Peyer's patch (tissue), 4 donors: ENCODE results near the gene HMOX2. TPM values are rescaled to one million over a fixed set of nuclear protein-coding genes. Genes with fewer than 3 reads are reported as not detected.

Source experiments
- DNase-seq, 3 donors: peaks; one replicate each; pipeline ENCODE4 v3.0.0-alpha.2; 2017 to 2019
- H3K27ac ChIP-seq, 4 donors: fragments of 200-600 bp; sonication (generic); one replicate each; pipeline ENCODE4 v1.5.1; 2016 to 2019
- H3K27me3 ChIP-seq, 2 donors: fragments of 200-600 bp; sonication (generic); one replicate each; pipeline ENCODE4 v1.5.1; 2019
- H3K36me3 ChIP-seq, 3 donors: fragments of 200-600 bp; sonication (generic); one replicate each; pipeline ENCODE4 v1.5.1; 2016 to 2019
- H3K4me1 ChIP-seq, 4 donors: fragments of 200-600 bp; sonication (generic); one replicate each; pipeline ENCODE4 v1.5.1; 2016 to 2019
- H3K4me3 ChIP-seq, 4 donors: fragments of 200-600 bp; sonication (generic); 1 replicate in 3 of 4; 2 replicates in 1 of 4; pipeline ENCODE4 v1.5.1; 2016 to 2019; ENCODE audit warnings: mild to moderate bottlenecking in 1 of 4
- H3K9me3 ChIP-seq, 4 donors: fragments of 200-600 bp; sonication (generic); one replicate each; pipeline ENCODE4 v1.5.1; 2016 to 2019; ENCODE audit warnings: mild to moderate bottlenecking in 1 of 4
- CTCF ChIP-seq, 6 experiments: fragments of 450-650 bp in 4 of 6; fragments of 200-600 bp in 2 of 6; sonication (generic) in 1 of 6; IDR thresholded peaks; one replicate each; pipeline ENCODE4 v1.5.1; 2017 to 2019; ENCODE audit warnings: antibody characterized with exemption in 6 of 6, mild to moderate bottlenecking in 3 of 6, moderate library complexity in 1 of 6
- POLR2A ChIP-seq, 2 donors: fragments of 450-650 bp; IDR thresholded peaks; one replicate each; pipeline ENCODE4 v1.5.1; 2017; ENCODE audit warnings: antibody characterized with exemption in 2 of 2, mild to moderate bottlenecking in 2 of 2, moderate library complexity in 2 of 2
- total RNA-seq, 4 donors: library from RNA; depleted of rRNA; stranded (reverse); fragments of >200 nt; gene quantifications; one replicate each; pipeline ENCODE4 v1.1.0, GENCODE V29; 2016

Gene HMOX2
- total RNA-seq, 4 donors from 2014 or later, result 37.1 to 64.8 (median 61.1) TPM

- Histone ChIP-seq H3K9me3 (no peaks in the 10 kb centered on the region), H3K4me1 (no peaks in the 10 kb centered on the region), H3K4me3 (no peak overlapping the region), H3K27ac (no peak overlapping the region), H3K36me3 (peaks cover 0 to 94% (median 0%) of the 10 kb centered on the region in 3 donors), H3K27me3 (no peaks in the 10 kb centered on the region)
- TF ChIP-seq CTCF (IDR thresholded peaks at IDR 0.05), result no peak
- no peak for TF ChIP-seq POLR2A (IDR thresholded peaks at IDR 0.05)
- DNase-seq, result no peak
Measured at GRCh38 chr16:4443271-4443670, 32.9 kb upstream of the HMOX2 start.

GRCh38 chr16:4443986-4444385 lies 32.2 kb upstream of the HMOX2 start:
- Histone ChIP-seq H3K36me3 (peaks cover 0 to 96% (median 0%) of the 10 kb centered on the region in 3 donors), H3K27me3 (no peaks in the 10 kb centered on the region), H3K4me3 (no peak overlapping the region), H3K27ac (no peak overlapping the region), H3K9me3 (no peaks in the 10 kb centered on the region), H3K4me1 (no peaks in the 10 kb centered on the region)
- TF ChIP-seq POLR2A (IDR thresholded peaks at IDR 0.05) (no peak), CTCF (IDR thresholded peaks at IDR 0.05) (no peak)
- DNase-seq, result no peak

GRCh38 chr16:4450430-4450829 lies 25.8 kb upstream of the HMOX2 start:
- DNase-seq, result no peak
- H3K4me1 ChIP-seq, result no peaks in the 10 kb centered on the region
- no peak overlapping the region for H3K4me3 ChIP-seq
- peaks cover 0 to 96% (median 0%) of the 10 kb centered on the region in 3 donors for H3K36me3 ChIP-seq
- no peak overlapping the region for H3K27ac ChIP-seq
- H3K9me3 ChIP-seq, result no peaks in the 10 kb centered on the region
- no peaks in the 10 kb centered on the region for H3K27me3 ChIP-seq
- TF ChIP-seq POLR2A (IDR thresholded peaks at IDR 0.05), result no peak
- TF ChIP-seq CTCF (IDR thresholded peaks at IDR 0.05), result no peak

- no peak for TF ChIP-seq POLR2A (IDR thresholded peaks at IDR 0.05)
- no peak for TF ChIP-seq CTCF (IDR thresholded peaks at IDR 0.05)
- Histone ChIP-seq H3K4me1 (no peaks in the 10 kb centered on the region), H3K27me3 (no peaks in the 10 kb centered on the region), H3K27ac (no peak overlapping the region), H3K36me3 (peaks cover 0 to 96% (median 0%) of the 10 kb centered on the region in 3 donors), H3K9me3 (no peaks in the 10 kb centered on the region), H3K4me3 (no peak overlapping the region)
- no peak for DNase-seq
Measured at GRCh38 chr16:4450931-4451519, 25.2 kb upstream of the HMOX2 start.

GRCh38 chr16:4452674-4453073 lies 23.5 kb upstream of the HMOX2 start:
- H3K36me3 ChIP-seq, result peaks cover 0 to 95% (median 0%) of the 10 kb centered on the region in 3 donors
- no peaks in the 10 kb centered on the region for H3K4me1 ChIP-seq
- no peaks in the 10 kb centered on the region for H3K9me3 ChIP-seq
- H3K27me3 ChIP-seq, result no peaks in the 10 kb centered on the region
- no peak overlapping the region for H3K27ac ChIP-seq
- no peak overlapping the region for H3K4me3 ChIP-seq
- no peak for DNase-seq
- no peak for TF ChIP-seq CTCF (IDR thresholded peaks at IDR 0.05)
- no peak for TF ChIP-seq POLR2A (IDR thresholded peaks at IDR 0.05)

- H3K4me1 ChIP-seq, result no peaks in the 10 kb centered on the region
- no peaks in the 10 kb centered on the region for H3K27me3 ChIP-seq
- no peak for DNase-seq
- H3K4me3 ChIP-seq, result no peak overlapping the region
- no peak overlapping the region for H3K27ac ChIP-seq
- H3K9me3 ChIP-seq, result no peaks in the 10 kb centered on the region
- TF ChIP-seq CTCF (IDR thresholded peaks at IDR 0.05), result no peak
- TF ChIP-seq POLR2A (IDR thresholded peaks at IDR 0.05), result no peak
- peaks cover 0 to 78% (median 0%) of the 10 kb centered on the region in 3 donors for H3K36me3 ChIP-seq
Measured at GRCh38 chr16:4454623-4455022, 21.6 kb upstream of the HMOX2 start.
